GM23338 (cell line): ENCODE data around the gene HAPLN3. TPM values are rescaled to one million over a fixed set of nuclear protein-coding genes. Genes with fewer than 3 reads are reported as not detected.

Experiments used
- ATAC-seq: fragments of 200-7000 bp; cut with Tn5 transposase; 3 replicates; pipeline ENCODE4 v1.9.1; 2020
- DNase-seq: peaks from one replicate; pipeline ENCODE4 v3.0.0-alpha.2; 2015; ENCODE audit warnings: low spot score
- H2AFZ ChIP-seq: fragments of 200-600 bp; sonication (generic); 2 replicates; pipeline ENCODE4 v1.8.0; 2016; ENCODE audit warnings: antibody characterized with exemption, mild to moderate bottlenecking, moderate library complexity
- H3F3A ChIP-seq: fragments of 200-600 bp; sonication (generic); replicated peaks from 2 replicates; pipeline ENCODE4 v1.8.0; 2017; ENCODE audit warnings: antibody characterized with exemption, mixed run types, low read depth
- H3K27ac ChIP-seq: fragments of 200-600 bp; sonication (generic); 2 replicates; pipeline ENCODE4 v1.6.1; 2016; ENCODE audit warnings: low read depth
- H3K27me3 ChIP-seq: fragments of 200-600 bp; sonication (generic); 2 replicates; pipeline ENCODE4 v1.8.0; 2016; ENCODE audit warnings: mild to moderate bottlenecking, mixed run types, moderate library complexity; ENCODE audit not compliant: insufficient read depth
- H3K36me3 ChIP-seq: fragments of 200-600 bp; sonication (generic); 2 replicates; pipeline ENCODE4 v1.8.0; 2016; ENCODE audit warnings: mild to moderate bottlenecking; ENCODE audit not compliant: insufficient read depth
- H3K4me1 ChIP-seq: fragments of 200-600 bp; sonication (generic); 2 replicates; pipeline ENCODE4 v1.8.0; 2016; ENCODE audit warnings: mild to moderate bottlenecking, moderate library complexity; ENCODE audit not compliant: insufficient read depth
- H3K4me2 ChIP-seq: fragments of 200-600 bp; sonication (generic); 2 replicates; pipeline ENCODE4 v1.7.1; 2017; ENCODE audit warnings: mixed run types
- H3K4me3 ChIP-seq: fragments of 200-600 bp; sonication (generic); 2 replicates; pipeline ENCODE4 v1.6.1; 2016; ENCODE audit warnings: mixed run types
- H3K79me2 ChIP-seq: fragments of 200-600 bp; sonication (generic); replicated peaks from 2 replicates; pipeline ENCODE4 v1.8.0; 2017; ENCODE audit warnings: mild to moderate bottlenecking; ENCODE audit not compliant: insufficient read depth
- H3K9me2 ChIP-seq: fragments of 200-600 bp; sonication (generic); 2 replicates; pipeline ENCODE4 v1.8.0; 2017; ENCODE audit not compliant: insufficient read depth
- H4K20me1 ChIP-seq: fragments of 200-600 bp; sonication (generic); replicated peaks from 2 replicates; pipeline ENCODE4 v1.8.0; 2017; ENCODE audit warnings: mild to moderate bottlenecking; ENCODE audit not compliant: insufficient read depth
- H3K27ac Mint-ChIP-seq: 2 replicates; pipeline ENCODE4 v1.8.0; 2020; ENCODE audit warnings: inconsistent platforms, mild to moderate bottlenecking, moderate library complexity, mixed read lengths
- H3K27me3 Mint-ChIP-seq: 3 replicates; pipeline ENCODE4 v1.8.0; 2022; ENCODE audit warnings: low read depth, mild to moderate bottlenecking, moderate library complexity, mixed read lengths, inconsistent platforms; ENCODE audit not compliant: insufficient read depth, poor library complexity
- H3K36me3 Mint-ChIP-seq: 3 replicates; pipeline ENCODE4 v1.8.0; 2021; ENCODE audit warnings: low read depth, mild to moderate bottlenecking, inconsistent platforms, moderate library complexity, mixed read lengths
- H3K4me1 Mint-ChIP-seq: 3 replicates; pipeline ENCODE4 v1.8.0; 2020; ENCODE audit warnings: mild to moderate bottlenecking, inconsistent platforms, mixed read lengths
- H3K4me3 Mint-ChIP-seq: 3 replicates; pipeline ENCODE4 v1.8.0; 2021; ENCODE audit warnings: moderate library complexity, mild to moderate bottlenecking, inconsistent platforms, mixed read lengths
- H3K9me3 Mint-ChIP-seq: 3 replicates; pipeline ENCODE4 v1.8.0; 2020; ENCODE audit warnings: moderate library complexity, mild to moderate bottlenecking, inconsistent platforms, mixed read lengths
- CREB1 ChIP-seq: fragments of 250-450 bp; sonication (Bioruptor Pico); IDR thresholded peaks from 2 replicates; pipeline ENCODE4 v1.5.0; 2020; ENCODE audit warnings: low read depth, mild to moderate bottlenecking, moderate library complexity
- CTCF ChIP-seq, 2 experiments: fragments of 200-600 bp in 1 of 2; sonication (generic) in 1 of 2; conservative IDR thresholded peaks; 2 replicates each; pipeline versions ENCODE4 v1.5.1 to v1.6.1; 2016 to 2017; ENCODE audit warnings: antibody characterized with exemption in 2 of 2, low read depth in 2 of 2, mild to moderate bottlenecking in 2 of 2, moderate library complexity in 1 of 2
- EZH2 ChIP-seq: fragments of 200-600 bp; sonication (generic); IDR thresholded peaks from one replicate; pipeline ENCODE4 v1.8.0; 2017; ENCODE audit warnings: antibody characterized with exemption, mild to moderate bottlenecking, low read depth; ENCODE audit not compliant: unreplicated experiment
- POLR2AphosphoS5 ChIP-seq: IDR thresholded peaks from 2 replicates; pipeline ENCODE4 v1.6.1; 2016; ENCODE audit warnings: antibody characterized with exemption, low read depth
- STAT1 ChIP-seq: IDR thresholded peaks from one replicate; pipeline ENCODE4 v1.6.1; 2016; ENCODE audit warnings: antibody characterized with exemption; ENCODE audit not compliant: unreplicated experiment
- ZNF114 ChIP-seq: fragments of 250-450 bp; sonication (Bioruptor Pico); IDR thresholded peaks from 2 replicates; pipeline ENCODE4 v1.5.0; 2020; ENCODE audit warnings: mild to moderate bottlenecking, moderate library complexity
- ZNF331 ChIP-seq: fragments of 250-450 bp; sonication (Bioruptor Pico); IDR thresholded peaks from 2 replicates; pipeline ENCODE4 v1.5.0; 2020; ENCODE audit warnings: low read depth, mild to moderate bottlenecking, moderate library complexity
- polyA plus RNA-seq: library from polyadenylated mRNA; unstranded; fragments of >200 nt; fragmentation: Nextera tagmentation; extraction: Ambion mirVana; gene quantifications from 2 replicates; pipeline ENCODE4 v1.2.1, GENCODE V29; 2016
- total RNA-seq: library from RNA; depleted of rRNA; stranded (reverse); fragments of >200 nt; shearing (Covaris generic); gene quantifications from 2 replicates; pipeline ENCODE4 v1.2.3, GENCODE V29; 2014
- TF ChIP-seq, protein P1 (sequence below): fragments of 250-450 bp; sonication (Bioruptor Pico); IDR thresholded peaks from 2 replicates; pipeline ENCODE4 v1.5.0; 2020; ENCODE audit warnings: mild to moderate bottlenecking, moderate library complexity
- TF ChIP-seq, protein P2 (sequence below): IDR thresholded peaks from 2 replicates; pipeline ENCODE4 v1.6.1; 2016; ENCODE audit warnings: antibody characterized with exemption

Gene HAPLN3
- total and polyA plus RNA-seq, 2 experiments from 2014 or later, result 22.7 to 62.6 TPM

DNA sequence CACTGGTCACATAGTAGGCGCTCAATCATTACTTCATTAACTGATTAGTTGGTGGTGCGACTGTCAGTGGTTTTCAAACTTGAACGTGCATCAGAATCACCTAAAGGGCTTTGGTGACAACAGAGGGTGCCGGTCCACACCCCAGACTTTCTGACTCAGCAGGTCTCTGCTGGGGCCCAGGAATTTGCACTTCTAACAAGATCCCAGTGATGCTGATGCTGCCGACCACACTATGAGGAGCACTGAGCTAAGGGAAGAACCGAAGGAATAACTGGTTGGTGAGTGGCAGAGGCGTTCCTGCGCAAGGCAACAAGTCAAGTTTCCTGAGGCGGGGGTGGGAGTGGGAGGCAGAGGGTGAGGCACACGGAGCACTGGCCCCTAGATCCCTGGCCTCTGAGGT lies 18.8 kb downstream of the HAPLN3 start:
- H3K4me3 ChIP-seq, result no peak overlapping the region
- H3K36me3 ChIP-seq, result no peaks in the 10 kb centered on the region

More for the DNA sequence above, 18.8 kb downstream of the HAPLN3 start:
- H3K79me2 ChIP-seq, result no peaks in the 10 kb centered on the region
- H2AFZ ChIP-seq, result no peak overlapping the region
- ATAC-seq (no peak), DNase-seq (no peak)
- no peaks in the 10 kb centered on the region for H3K27me3 ChIP-seq
- Mint-ChIP-seq H3K27ac (peak overlapping the region; percentile 41; the same call in 1 of the 2 replicates), H3K4me3 (no peak overlapping the region), H3K36me3 (peaks cover 31% of the 10 kb centered on the region), H3K27me3 (peaks cover 16% of the 10 kb centered on the region), H3K9me3 (no peaks in the 10 kb centered on the region), H3K4me1 (peaks cover 14% of the 10 kb centered on the region)
- H3K4me2 ChIP-seq, result no peak overlapping the region
- TF ChIP-seq ZNF114 (CRISPR knock-in tag) (no peak), EZH2 (no peak), POLR2AphosphoS5 (no peak), CTCF (conservative IDR thresholded peaks at IDR 0.05; ENCODE audit: low read depth in 2 of 2) (no peak; a peak in 1 of 4 replicates), STAT1 (no peak), ZNF331 (no peak), CREB1 (CRISPR knock-in tag) (no peak)
- TF ChIP-seq, protein P1, sequence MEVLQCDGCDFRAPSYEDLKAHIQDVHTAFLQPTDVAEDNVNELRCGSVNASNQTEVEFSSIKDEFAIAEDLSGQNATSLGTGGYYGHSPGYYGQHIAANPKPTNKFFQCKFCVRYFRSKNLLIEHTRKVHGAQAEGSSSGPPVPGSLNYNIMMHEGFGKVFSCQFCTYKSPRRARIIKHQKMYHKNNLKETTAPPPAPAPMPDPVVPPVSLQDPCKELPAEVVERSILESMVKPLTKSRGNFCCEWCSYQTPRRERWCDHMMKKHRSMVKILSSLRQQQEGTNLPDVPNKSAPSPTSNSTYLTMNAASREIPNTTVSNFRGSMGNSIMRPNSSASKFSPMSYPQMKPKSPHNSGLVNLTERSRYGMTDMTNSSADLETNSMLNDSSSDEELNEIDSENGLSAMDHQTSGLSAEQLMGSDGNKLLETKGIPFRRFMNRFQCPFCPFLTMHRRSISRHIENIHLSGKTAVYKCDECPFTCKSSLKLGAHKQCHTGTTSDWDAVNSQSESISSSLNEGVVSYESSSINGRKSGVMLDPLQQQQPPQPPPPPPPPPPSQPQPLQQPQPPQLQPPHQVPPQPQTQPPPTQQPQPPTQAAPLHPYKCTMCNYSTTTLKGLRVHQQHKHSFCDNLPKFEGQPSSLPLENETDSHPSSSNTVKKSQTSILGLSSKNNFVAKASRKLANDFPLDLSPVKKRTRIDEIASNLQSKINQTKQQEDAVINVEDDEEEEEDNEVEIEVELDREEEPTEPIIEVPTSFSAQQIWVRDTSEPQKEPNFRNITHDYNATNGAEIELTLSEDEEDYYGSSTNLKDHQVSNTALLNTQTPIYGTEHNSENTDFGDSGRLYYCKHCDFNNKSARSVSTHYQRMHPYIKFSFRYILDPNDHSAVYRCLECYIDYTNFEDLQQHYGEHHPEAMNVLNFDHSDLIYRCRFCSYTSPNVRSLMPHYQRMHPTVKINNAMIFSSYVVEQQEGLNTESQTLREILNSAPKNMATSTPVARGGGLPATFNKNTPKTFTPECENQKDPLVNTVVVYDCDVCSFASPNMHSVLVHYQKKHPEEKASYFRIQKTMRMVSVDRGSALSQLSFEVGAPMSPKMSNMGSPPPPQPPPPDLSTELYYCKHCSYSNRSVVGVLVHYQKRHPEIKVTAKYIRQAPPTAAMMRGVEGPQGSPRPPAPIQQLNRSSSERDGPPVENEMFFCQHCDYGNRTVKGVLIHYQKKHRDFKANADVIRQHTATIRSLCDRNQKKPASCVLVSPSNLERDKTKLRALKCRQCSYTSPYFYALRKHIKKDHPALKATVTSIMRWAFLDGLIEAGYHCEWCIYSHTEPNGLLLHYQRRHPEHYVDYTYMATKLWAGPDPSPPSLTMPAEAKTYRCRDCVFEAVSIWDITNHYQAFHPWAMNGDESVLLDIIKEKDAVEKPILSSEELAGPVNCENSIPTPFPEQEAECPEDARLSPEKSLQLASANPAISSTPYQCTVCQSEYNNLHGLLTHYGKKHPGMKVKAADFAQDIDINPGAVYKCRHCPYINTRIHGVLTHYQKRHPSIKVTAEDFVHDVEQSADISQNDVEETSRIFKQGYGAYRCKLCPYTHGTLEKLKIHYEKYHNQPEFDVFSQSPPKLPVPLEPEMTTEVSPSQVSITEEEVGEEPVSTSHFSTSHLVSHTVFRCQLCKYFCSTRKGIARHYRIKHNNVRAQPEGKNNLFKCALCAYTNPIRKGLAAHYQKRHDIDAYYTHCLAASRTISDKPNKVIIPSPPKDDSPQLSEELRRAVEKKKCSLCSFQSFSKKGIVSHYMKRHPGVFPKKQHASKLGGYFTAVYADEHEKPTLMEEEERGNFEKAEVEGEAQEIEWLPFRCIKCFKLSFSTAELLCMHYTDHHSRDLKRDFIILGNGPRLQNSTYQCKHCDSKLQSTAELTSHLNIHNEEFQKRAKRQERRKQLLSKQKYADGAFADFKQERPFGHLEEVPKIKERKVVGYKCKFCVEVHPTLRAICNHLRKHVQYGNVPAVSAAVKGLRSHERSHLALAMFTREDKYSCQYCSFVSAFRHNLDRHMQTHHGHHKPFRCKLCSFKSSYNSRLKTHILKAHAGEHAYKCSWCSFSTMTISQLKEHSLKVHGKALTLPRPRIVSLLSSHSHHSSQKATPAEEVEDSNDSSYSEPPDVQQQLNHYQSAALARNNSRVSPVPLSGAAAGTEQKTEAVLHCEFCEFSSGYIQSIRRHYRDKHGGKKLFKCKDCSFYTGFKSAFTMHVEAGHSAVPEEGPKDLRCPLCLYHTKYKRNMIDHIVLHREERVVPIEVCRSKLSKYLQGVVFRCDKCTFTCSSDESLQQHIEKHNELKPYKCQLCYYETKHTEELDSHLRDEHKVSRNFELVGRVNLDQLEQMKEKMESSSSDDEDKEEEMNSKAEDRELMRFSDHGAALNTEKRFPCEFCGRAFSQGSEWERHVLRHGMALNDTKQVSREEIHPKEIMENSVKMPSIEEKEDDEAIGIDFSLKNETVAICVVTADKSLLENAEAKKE (CRISPR knock-in tag), result no peak
- TF ChIP-seq, protein P2, sequence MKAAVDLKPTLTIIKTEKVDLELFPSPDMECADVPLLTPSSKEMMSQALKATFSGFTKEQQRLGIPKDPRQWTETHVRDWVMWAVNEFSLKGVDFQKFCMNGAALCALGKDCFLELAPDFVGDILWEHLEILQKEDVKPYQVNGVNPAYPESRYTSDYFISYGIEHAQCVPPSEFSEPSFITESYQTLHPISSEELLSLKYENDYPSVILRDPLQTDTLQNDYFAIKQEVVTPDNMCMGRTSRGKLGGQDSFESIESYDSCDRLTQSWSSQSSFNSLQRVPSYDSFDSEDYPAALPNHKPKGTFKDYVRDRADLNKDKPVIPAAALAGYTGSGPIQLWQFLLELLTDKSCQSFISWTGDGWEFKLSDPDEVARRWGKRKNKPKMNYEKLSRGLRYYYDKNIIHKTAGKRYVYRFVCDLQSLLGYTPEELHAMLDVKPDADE, result no peak
- H3K9me2 ChIP-seq, result no peaks in the 10 kb centered on the region
- H3F3A ChIP-seq, result no peaks in the 10 kb centered on the region
- H3K4me1 ChIP-seq, result peaks cover 6% of the 10 kb centered on the region; the same call in 1 of the 2 replicates
- H4K20me1 ChIP-seq, result no peaks in the 10 kb centered on the region
- no peak overlapping the region for H3K27ac ChIP-seq
